Central memory CD4-positive, alpha-beta T cell (primary cell): Measurements from ENCODE around the gene PHF1.

ENCODE experiments used
- DNase-seq: peaks from one replicate; pipeline ENCODE4 v3.0.0; 2022

PHF1 gene

DNA sequence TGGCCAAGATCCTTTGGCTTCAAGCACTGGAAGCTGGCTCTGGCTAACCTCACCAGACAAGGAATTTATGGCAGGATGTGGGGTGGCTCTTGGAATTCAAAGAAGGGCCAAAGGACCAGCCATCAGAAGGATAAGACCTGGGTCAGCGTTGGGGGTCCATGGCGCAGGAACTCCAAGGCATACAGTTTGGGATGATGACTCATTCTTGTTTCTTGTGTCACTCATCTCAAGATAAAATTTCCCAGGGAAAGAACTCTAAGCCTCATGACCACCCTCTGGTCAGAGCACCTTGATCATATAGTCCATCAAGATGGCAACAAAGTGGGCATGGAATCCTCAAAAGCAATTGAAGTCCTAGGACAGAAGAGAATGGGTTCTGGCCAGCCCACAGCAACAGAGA, 48.4 kb downstream of the PHF1 start:
- DNase-seq = no peak
